Gastroesophageal sphincter (tissue), 3 donors: ENCODE results near the gene S100A9.

Source experiments
- CTCF ChIP-seq, 4 experiments: fragments of 200-600 bp in 2 of 4; fragments of 450-650 bp in 2 of 4; sonication (generic) in 1 of 4; IDR thresholded peaks; one replicate each; pipeline ENCODE4 v1.5.1; 2017 to 2019; ENCODE audit warnings: antibody characterized with exemption in 4 of 4, mild to moderate bottlenecking in 2 of 4, moderate library complexity in 2 of 4
- EP300 ChIP-seq: sonication (generic); formaldehyde crosslinking; IDR thresholded peaks from one replicate; pipeline ENCODE4 v1.6.1; 2017; ENCODE audit warnings: antibody characterized with exemption, mild to moderate bottlenecking
- POLR2A ChIP-seq, 2 donors: fragments of 450-650 bp; IDR thresholded peaks; one replicate each; pipeline ENCODE4 v1.6.1; 2017; ENCODE audit warnings: antibody characterized with exemption in 2 of 2, mild to moderate bottlenecking in 2 of 2, moderate library complexity in 1 of 2
- POLR2AphosphoS5 ChIP-seq: sonication (generic); formaldehyde crosslinking; IDR thresholded peaks from one replicate; pipeline ENCODE4 v1.6.1; 2017; ENCODE audit warnings: antibody characterized with exemption

DNA sequence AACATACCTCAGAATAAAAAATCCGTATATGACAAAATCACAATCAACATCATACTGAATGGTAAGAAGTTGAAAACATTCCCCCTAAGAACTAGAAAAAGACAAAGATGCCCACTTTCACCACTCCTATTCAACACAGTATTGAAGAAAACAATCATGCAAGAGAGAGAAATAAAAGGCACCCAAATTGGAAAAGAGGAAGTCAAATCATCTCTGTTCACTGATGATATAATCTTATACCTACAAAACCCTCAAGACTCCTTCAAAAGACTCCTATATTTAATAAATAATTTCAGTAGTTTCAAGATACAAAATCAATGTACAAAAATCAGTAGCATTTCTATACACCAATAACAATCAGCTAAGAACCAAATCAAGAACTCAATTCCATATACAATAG is 23.8 kb upstream of the S100A9 start:
- TF ChIP-seq CTCF (IDR thresholded peaks at IDR 0.05): no peak
- TF ChIP-seq POLR2AphosphoS5: no peak
- no peak for TF ChIP-seq EP300
- TF ChIP-seq POLR2A (IDR thresholded peaks at IDR 0.05): no peak
